Stimulated activated naive CD8-positive, alpha-beta T cell treated with anti-CD3 and anti-CD28 coated beads, Interleukin-15, amount 100 ng/mL, for 72 hours (primary cell): ENCODE results near the gene AUTS2.

Experiments
- ATAC-seq: fragments of 150-1000 bp; cut with Tn5 transposase; 2 replicates; pipeline ENCODE4 v1.10.0; 2021; ENCODE audit warnings: mild to moderate bottlenecking, moderate library complexity
- DNase-seq, 2 donors: peaks; one replicate each; pipeline ENCODE4 v3.0.0; 2021 to 2022
- H3K27ac Mint-ChIP-seq, 2 donors: one replicate each; pipeline ENCODE4 v1.8.0; 2022; ENCODE audit warnings: mild to moderate bottlenecking in 2 of 2, mixed read lengths in 2 of 2, moderate library complexity in 2 of 2
- H3K27me3 Mint-ChIP-seq: one replicate; pipeline ENCODE4 v1.8.0; 2022; ENCODE audit warnings: mixed read lengths
- H3K4me1 Mint-ChIP-seq: one replicate; pipeline ENCODE4 v1.8.0; 2022; ENCODE audit warnings: mild to moderate bottlenecking, mixed read lengths
- H3K4me3 Mint-ChIP-seq, 2 donors: one replicate each; pipeline ENCODE4 v1.8.0; 2022; ENCODE audit warnings: mild to moderate bottlenecking in 2 of 2, mixed read lengths in 2 of 2, moderate library complexity in 1 of 2
- H3K9me3 Mint-ChIP-seq, 2 donors: one replicate each; pipeline ENCODE4 v1.8.0; 2022; ENCODE audit warnings: mixed read lengths in 2 of 2

Gene AUTS2

GRCh38 chr7:70649323-70649722 lies 1051.0 kb downstream of the AUTS2 start:
- Mint-ChIP-seq H3K4me3 (no peak overlapping the region), H3K4me1 (peaks cover 32% of the 10 kb centered on the region), H3K27me3 (peaks cover 6% of the 10 kb centered on the region), H3K27ac (no peak overlapping the region), H3K9me3 (peaks cover 5 to 26% of the 10 kb centered on the region in 2 donors)
- ATAC-seq (no peak), DNase-seq (no peak)

- Mint-ChIP-seq H3K4me1 (peaks cover 19% of the 10 kb centered on the region), H3K27me3 (peaks cover 13% of the 10 kb centered on the region), H3K4me3 (no peak overlapping the region), H3K9me3 (peaks cover 5 to 26% of the 10 kb centered on the region in 2 donors), H3K27ac (no peak overlapping the region)
- ATAC-seq (no peak), DNase-seq (no peak)
Observed at GRCh38 chr7:70654146-70654545, 1055.9 kb downstream of the AUTS2 start.

- no peak for ATAC-seq
- peaks cover 5 to 26% of the 10 kb centered on the region in 2 donors for H3K9me3 Mint-ChIP-seq
- no peak for DNase-seq
- peaks cover 23% of the 10 kb centered on the region for H3K4me1 Mint-ChIP-seq
- H3K4me3 Mint-ChIP-seq = no peak overlapping the region
- peaks cover 13% of the 10 kb centered on the region for H3K27me3 Mint-ChIP-seq
- H3K27ac Mint-ChIP-seq = no peak overlapping the region
Observed at GRCh38 chr7:70654979-70655378, 1056.7 kb downstream of the AUTS2 start.

GRCh38 chr7:70655694-70656093 lies 1057.4 kb downstream of the AUTS2 start:
- peaks cover 23% of the 10 kb centered on the region for H3K4me1 Mint-ChIP-seq
- H3K9me3 Mint-ChIP-seq = peaks cover 0 to 20% of the 10 kb centered on the region in 2 donors
- no peak overlapping the region for H3K4me3 Mint-ChIP-seq
- ATAC-seq = no peak
- no peak overlapping the region for H3K27ac Mint-ChIP-seq
- H3K27me3 Mint-ChIP-seq = peaks cover 13% of the 10 kb centered on the region
- no peak for DNase-seq

GRCh38 chr7:70657571-70657970 lies 1059.3 kb downstream of the AUTS2 start:
- Mint-ChIP-seq H3K9me3 (peaks cover 0 to 6% of the 10 kb centered on the region in 2 donors), H3K27ac (no peak overlapping the region), H3K4me3 (no peak overlapping the region), H3K4me1 (peaks cover 28% of the 10 kb centered on the region), H3K27me3 (peaks cover 13% of the 10 kb centered on the region)
- DNase-seq (no peak), ATAC-seq (no peak)

GRCh38 chr7:70657989-70658632 lies 1059.8 kb downstream of the AUTS2 start:
- H3K9me3 Mint-ChIP-seq = peaks cover 0 to under 1% of the 10 kb centered on the region in 2 donors
- DNase-seq = no peak
- H3K27ac Mint-ChIP-seq = no peak overlapping the region

GRCh38 chr7:70659263-70659662 lies 1061.0 kb downstream of the AUTS2 start:
- H3K4me3 Mint-ChIP-seq = peak overlapping the region in 1 of 2 donors; percentile 4
- ATAC-seq (peak; percentile 74), DNase-seq (peak in 1 of 2 donors; percentile 22)
- peaks cover 7% of the 10 kb centered on the region for H3K27me3 Mint-ChIP-seq
- H3K4me1 Mint-ChIP-seq = peaks cover 28% of the 10 kb centered on the region
- H3K9me3 Mint-ChIP-seq = no peaks in the 10 kb centered on the region
- H3K27ac Mint-ChIP-seq = no peak overlapping the region

More at GRCh38 chr7:70657989-70658632, 1059.8 kb downstream of the AUTS2 start:
- Mint-ChIP-seq H3K4me1 (peaks cover 28% of the 10 kb centered on the region), H3K4me3 (peak overlapping the region in 1 of 2 donors; percentile 52), H3K27me3 (peaks cover 11% of the 10 kb centered on the region)
- no peak for ATAC-seq

DNA sequence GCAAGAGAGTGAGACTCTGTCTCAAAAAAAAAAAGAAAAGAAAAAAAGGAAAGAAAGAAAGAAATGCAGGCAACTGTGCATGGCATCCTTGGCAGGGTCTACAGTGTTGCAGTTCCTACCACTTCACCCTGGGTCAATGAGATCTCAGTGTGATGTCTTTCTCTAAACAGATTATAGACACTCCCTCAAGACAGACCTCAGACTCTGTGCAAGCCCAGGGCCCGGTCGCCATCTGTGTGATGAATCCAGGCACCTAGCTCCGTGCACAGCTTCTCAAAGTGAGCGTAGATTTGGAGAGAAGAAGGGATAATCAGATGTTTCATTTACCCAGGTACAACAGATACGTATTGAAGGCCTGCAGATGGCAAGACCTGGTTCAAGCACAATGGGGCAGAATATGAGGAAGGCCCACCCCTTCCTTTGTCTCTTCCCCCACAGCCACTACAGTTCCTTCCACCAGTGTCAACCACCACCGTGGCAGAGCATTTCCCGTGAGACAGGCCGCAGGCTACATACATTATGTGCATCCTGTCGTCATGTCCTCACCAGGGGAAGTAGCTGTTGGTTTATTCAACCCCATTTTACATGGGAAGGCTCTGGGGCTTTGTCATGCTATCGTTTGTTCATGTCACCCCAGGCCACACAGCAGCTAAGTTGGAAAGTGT lies 1062.0 kb downstream of the AUTS2 start:
- H3K4me3 Mint-ChIP-seq = no peak overlapping the region

GRCh38 chr7:70660819-70661191 lies 1062.5 kb downstream of the AUTS2 start:
- Mint-ChIP-seq H3K27ac (no peak overlapping the region), H3K4me3 (no peak overlapping the region)

More for the DNA sequence above, 1062.0 kb downstream of the AUTS2 start:
- Mint-ChIP-seq H3K9me3 (no peaks in the 10 kb centered on the region), H3K4me1 (peaks cover 28% of the 10 kb centered on the region), H3K27ac (no peak overlapping the region), H3K27me3 (peaks cover 7% of the 10 kb centered on the region)
- ATAC-seq = peak; percentile 76
- DNase-seq = peak in 1 of 2 donors; percentile 26

GRCh38 chr7:70663680-70664079 lies 1065.4 kb downstream of the AUTS2 start:
- Mint-ChIP-seq H3K9me3 (no peaks in the 10 kb centered on the region), H3K4me1 (peaks cover 22% of the 10 kb centered on the region), H3K4me3 (no peak overlapping the region), H3K27me3 (peaks cover 4% of the 10 kb centered on the region), H3K27ac (no peak overlapping the region)
- ATAC-seq (no peak), DNase-seq (no peak)

More at GRCh38 chr7:70660819-70661191, 1062.5 kb downstream of the AUTS2 start:
- ATAC-seq (no peak), DNase-seq (no peak)
- Mint-ChIP-seq H3K4me1 (peaks cover 28% of the 10 kb centered on the region), H3K27me3 (peaks cover 7% of the 10 kb centered on the region), H3K9me3 (no peaks in the 10 kb centered on the region)

DNA sequence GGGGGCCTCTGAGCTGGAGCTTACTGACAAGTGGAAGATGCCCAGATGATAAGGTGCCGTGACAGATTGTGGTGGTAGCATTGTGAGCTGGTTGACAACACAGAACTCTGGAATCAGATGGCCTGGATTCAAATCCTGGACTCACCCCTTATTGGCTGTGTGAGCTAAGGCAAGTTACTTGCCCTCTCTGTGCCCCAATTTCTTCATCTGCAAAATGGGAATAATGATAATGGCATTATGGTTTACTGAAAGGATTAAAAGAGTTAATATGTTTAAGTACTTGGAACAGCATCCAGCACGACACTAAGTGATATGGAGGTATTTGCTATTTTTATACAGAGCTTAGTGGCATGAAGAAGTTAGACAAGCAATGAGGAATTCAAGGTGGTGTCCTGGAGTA lies 1067.7 kb downstream of the AUTS2 start:
- ATAC-seq (no peak), DNase-seq (no peak)
- Mint-ChIP-seq H3K9me3 (no peaks in the 10 kb centered on the region), H3K4me1 (peaks cover 13% of the 10 kb centered on the region), H3K27me3 (peaks cover 20% of the 10 kb centered on the region), H3K4me3 (no peak overlapping the region), H3K27ac (no peak overlapping the region)

DNA sequence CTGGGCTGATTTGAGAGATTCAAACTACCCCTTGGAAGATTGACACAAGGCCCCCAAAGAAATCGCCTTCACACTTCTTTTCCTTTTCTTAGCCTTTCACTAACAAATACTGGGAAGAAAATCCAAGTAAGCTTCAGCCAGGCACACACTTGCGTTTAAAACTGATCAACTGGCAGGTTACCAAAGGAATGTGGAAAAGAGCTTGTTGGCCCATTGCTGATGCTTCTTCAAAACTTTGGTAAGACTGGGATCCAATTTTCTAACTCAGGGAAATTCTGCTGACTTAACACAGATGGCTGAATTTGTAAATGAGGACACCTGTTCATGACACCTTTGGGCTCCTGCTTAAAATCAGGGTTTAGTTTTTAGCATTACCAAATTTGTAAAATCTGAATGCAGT lies 1069.1 kb downstream of the AUTS2 start:
- no peak for DNase-seq
- H3K4me3 Mint-ChIP-seq = no peak overlapping the region
- peaks cover 11% of the 10 kb centered on the region for H3K4me1 Mint-ChIP-seq
- ATAC-seq = no peak
- peaks cover 28% of the 10 kb centered on the region for H3K27me3 Mint-ChIP-seq
- H3K27ac Mint-ChIP-seq = no peak overlapping the region
- no peaks in the 10 kb centered on the region for H3K9me3 Mint-ChIP-seq

DNA sequence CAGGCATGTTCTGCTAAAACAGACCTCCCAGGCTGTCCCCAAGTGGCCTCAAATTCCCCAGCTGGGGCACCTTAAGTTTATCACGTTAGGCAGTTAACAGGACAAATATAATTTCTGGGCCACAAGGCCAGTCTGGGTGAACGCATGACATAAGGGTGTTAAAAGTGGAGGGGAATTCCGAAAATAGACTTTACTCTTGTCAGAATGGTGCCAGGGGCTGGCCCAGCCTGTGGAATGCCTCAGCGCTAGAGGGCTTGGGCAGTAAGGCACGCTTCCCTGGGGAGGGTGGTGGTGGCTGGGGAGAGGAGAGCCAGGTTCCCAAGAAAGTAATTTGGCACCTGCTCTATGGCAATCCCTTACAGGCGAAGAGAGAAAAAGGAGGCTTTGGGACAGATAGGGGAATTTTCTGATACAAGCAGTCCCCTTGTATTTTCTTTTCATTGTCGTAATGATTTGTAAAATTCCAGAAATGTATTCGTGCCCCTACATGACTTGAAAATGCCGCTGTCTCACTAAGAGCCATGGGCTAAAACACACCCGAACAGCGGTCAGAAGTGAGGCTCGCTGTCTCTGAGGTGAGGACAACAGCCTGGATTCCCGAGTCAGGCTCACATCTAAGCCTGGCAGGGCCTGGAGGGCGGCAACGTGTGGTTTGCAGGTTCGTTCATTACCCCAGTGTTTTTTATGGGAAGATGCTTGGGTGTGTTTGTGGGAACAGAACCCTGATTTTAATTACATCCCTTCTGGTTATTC lies 1070.5 kb downstream of the AUTS2 start:
- DNase-seq (no peak), ATAC-seq (no peak)
- H3K27me3 Mint-ChIP-seq = peaks cover 28% of the 10 kb centered on the region
- H3K27ac Mint-ChIP-seq = no peak overlapping the region
- H3K4me3 Mint-ChIP-seq = no peak overlapping the region
- H3K4me1 Mint-ChIP-seq = peaks cover 11% of the 10 kb centered on the region
- no peaks in the 10 kb centered on the region for H3K9me3 Mint-ChIP-seq

DNA sequence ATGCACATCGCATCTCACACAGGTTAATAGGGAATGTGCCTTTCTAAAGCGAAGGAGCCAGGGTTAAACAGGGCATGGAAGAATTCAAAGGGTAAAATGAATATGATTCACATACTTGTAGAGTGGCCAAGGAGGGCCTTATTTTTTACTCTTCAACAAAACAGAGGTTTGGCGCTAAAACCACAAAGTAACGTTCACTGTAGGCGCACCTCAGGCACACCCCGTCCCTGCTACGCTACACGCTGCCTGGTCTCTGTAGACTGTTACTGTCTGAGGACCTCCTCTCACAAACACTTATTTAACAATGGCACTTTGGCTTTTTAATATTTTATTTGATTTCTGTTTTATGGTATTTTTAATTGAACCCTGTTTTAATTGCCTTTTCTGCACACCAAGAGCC lies 1071.6 kb downstream of the AUTS2 start:
- ATAC-seq (no peak), DNase-seq (no peak)
- H3K4me3 Mint-ChIP-seq = no peak overlapping the region
- no peaks in the 10 kb centered on the region for H3K9me3 Mint-ChIP-seq
- H3K4me1 Mint-ChIP-seq = peaks cover 11% of the 10 kb centered on the region
- H3K27ac Mint-ChIP-seq = no peak overlapping the region
- H3K27me3 Mint-ChIP-seq = peaks cover 28% of the 10 kb centered on the region

- Mint-ChIP-seq H3K27ac (no peak overlapping the region), H3K27me3 (peaks cover 28% of the 10 kb centered on the region), H3K4me1 (peaks cover 11% of the 10 kb centered on the region), H3K9me3 (no peaks in the 10 kb centered on the region), H3K4me3 (no peak overlapping the region)
- ATAC-seq = no peak
- DNase-seq = no peak
Observed at GRCh38 chr7:70670288-70670687, 1072.0 kb downstream of the AUTS2 start.
